IMR-90 (cell line): Measurements from ENCODE around the gene RHBDL3. TPM values are rescaled to one million over a fixed set of nuclear protein-coding genes. Genes with fewer than 3 reads are reported as not detected.

Experiments
- ATAC-seq: fragments of 200-7000 bp; cut with Tn5 transposase; 2 replicates; pipeline ENCODE4 v1.9.1; 2020; ENCODE audit warnings: low read depth, mild to moderate bottlenecking, moderate library complexity
- BruUV-seq: library from RNA; stranded (reverse); fragments of 400-500 nt; replicated peaks from 2 replicates; lab custom pipeline; 2021; lab: Mats Ljungman, UMichigan
- CTCF ChIA-PET: fragments of 300-600 bp; formaldehyde crosslinking; extraction: SDS; loops from one replicate; lab custom pipeline; 2021; ENCODE audit warnings: antibody characterized with exemption; lab: Yijun Ruan, JAX
- POLR2A ChIA-PET: fragments of 300-600 bp; sonication (Branson Sonifier 250); formaldehyde crosslinking; loops from one replicate; lab custom pipeline; 2022; ENCODE audit warnings: antibody characterized with exemption; ENCODE audit not compliant: unreplicated experiment; lab: Charles Lee
- DNase-seq: peaks from one replicate; pipeline ENCODE4 v3.0.0; 2013
- H2AFZ ChIP-seq: replicated peaks from 2 replicates; pipeline ENCODE3; 2013; ENCODE audit warnings: low read length, mild to moderate bottlenecking; ENCODE audit not compliant: poor library complexity
- H2AK5ac ChIP-seq: 2 replicates; pipeline ENCODE4 v1.6.1; 2013; ENCODE audit warnings: low read depth, low read length, inconsistent platforms
- H2AK9ac ChIP-seq: replicated peaks from 2 replicates; pipeline ENCODE3; 2013; ENCODE audit warnings: mild to moderate bottlenecking, low read depth, low read length, moderate library complexity; ENCODE audit not compliant: poor library complexity
- H2BK120ac ChIP-seq: 2 replicates; pipeline ENCODE4 v1.6.1; 2013; ENCODE audit warnings: low read depth, low read length, inconsistent platforms
- H2BK15ac ChIP-seq: 3 replicates; pipeline ENCODE4 v1.6.1; 2013; ENCODE audit warnings: low read depth, low read length, inconsistent platforms
- H2BK20ac ChIP-seq: 2 replicates; pipeline ENCODE4 v1.6.1; 2013; ENCODE audit warnings: low read depth, mild to moderate bottlenecking, inconsistent platforms, low read length, moderate library complexity
- H2BK5ac ChIP-seq: 2 replicates; pipeline ENCODE4 v1.6.1; 2013; ENCODE audit warnings: mild to moderate bottlenecking, low read depth, low read length, inconsistent platforms; ENCODE audit not compliant: poor library complexity, severe bottlenecking
- H3K14ac ChIP-seq: replicated peaks from 2 replicates; pipeline ENCODE4 v1.6.1; 2013; ENCODE audit warnings: low read depth, low read length, inconsistent platforms
- H3K18ac ChIP-seq: 2 replicates; pipeline ENCODE4 v1.6.1; 2013; ENCODE audit warnings: low read depth, low read length, control low read depth
- H3K23ac ChIP-seq: 2 replicates; pipeline ENCODE4 v1.6.1; 2013; ENCODE audit warnings: low read depth, low read length, inconsistent platforms
- H3K27ac ChIP-seq: 2 replicates; pipeline ENCODE4 v1.5.1; 2013; ENCODE audit warnings: mild to moderate bottlenecking, control low read depth, low read length; ENCODE audit not compliant: insufficient read depth
- H3K27me3 ChIP-seq: 2 replicates; pipeline ENCODE4 v1.6.1; 2013; ENCODE audit warnings: low read length; ENCODE audit not compliant: control insufficient read depth, insufficient read depth
- H3K36me3 ChIP-seq: 2 replicates; pipeline ENCODE4 v1.6.1; 2013; ENCODE audit warnings: low read length, mixed read lengths; ENCODE audit not compliant: control insufficient read depth, insufficient read depth
- H3K4ac ChIP-seq: 2 replicates; pipeline ENCODE4 v1.6.1; 2013; ENCODE audit warnings: low read depth, low read length, inconsistent platforms
- H3K4me1 ChIP-seq: 2 replicates; pipeline ENCODE4 v1.6.1; 2013; ENCODE audit warnings: low read length, mixed read lengths; ENCODE audit not compliant: control insufficient read depth, insufficient read depth
- H3K4me2 ChIP-seq: 2 replicates; pipeline ENCODE4 v1.6.1; 2013; ENCODE audit warnings: low read depth, mild to moderate bottlenecking, control low read depth, low read length, moderate library complexity
- H3K4me3 ChIP-seq: 2 replicates; pipeline ENCODE4 v1.5.1; 2013; ENCODE audit warnings: low read depth, mild to moderate bottlenecking, control low read depth, low read length, moderate library complexity; ENCODE audit not compliant: insufficient read depth
- H3K56ac ChIP-seq: 2 replicates; pipeline ENCODE4 v1.6.1; 2013; ENCODE audit warnings: low read length, inconsistent platforms; ENCODE audit not compliant: insufficient read depth; ENCODE audit errors: extremely low read depth
- H3K79me1 ChIP-seq, 2 experiments: 2 replicates each; pipeline ENCODE4 v1.6.1; 2013; ENCODE audit warnings: low read length in 2 of 2, inconsistent platforms in 1 of 2, low read depth in 1 of 2
- H3K9ac ChIP-seq: 2 replicates; pipeline ENCODE4 v1.6.1; 2013; ENCODE audit warnings: low read depth, low read length, control low read depth
- H3K9me1 ChIP-seq: 2 replicates; pipeline ENCODE4 v1.6.1; 2013; ENCODE audit warnings: low read length, inconsistent platforms; ENCODE audit not compliant: insufficient read depth
- H3K9me3 ChIP-seq: 2 replicates; pipeline ENCODE4 v1.6.1; 2013; ENCODE audit warnings: low read length; ENCODE audit not compliant: control insufficient read depth, insufficient read depth
- H4K20me1 ChIP-seq: 2 replicates; pipeline ENCODE4 v1.6.1; 2013; ENCODE audit warnings: low read length, inconsistent platforms; ENCODE audit not compliant: insufficient read depth
- H4K5ac ChIP-seq: 2 replicates; pipeline ENCODE4 v1.6.1; 2013; ENCODE audit warnings: mild to moderate bottlenecking, low read depth, low read length, control low read depth
- H4K8ac ChIP-seq, 2 experiments: 2 replicates each; pipeline ENCODE4 v1.6.1; 2013; ENCODE audit warnings: low read depth in 2 of 2, low read length in 2 of 2, control low read depth in 1 of 2, inconsistent platforms in 1 of 2
- H4K91ac ChIP-seq: 2 replicates; pipeline ENCODE4 v1.6.1; 2013; ENCODE audit warnings: low read depth, low read length, inconsistent platforms; ENCODE audit not compliant: insufficient read depth
- CEBPB ChIP-seq: IDR thresholded peaks from 2 replicates; pipeline ENCODE4 v1.6.1; 2012; ENCODE audit warnings: low read depth, low read length, improper control_type of control experiment
- NFE2L2 ChIP-seq: fragments of 150-350 bp; IDR thresholded peaks from 2 replicates; pipeline ENCODE4 v1.6.1; 2016; ENCODE audit warnings: low read depth, mild to moderate bottlenecking, low read length
- RAD21 ChIP-seq: IDR thresholded peaks from 2 replicates; pipeline ENCODE4 v1.6.1; 2012; ENCODE audit warnings: low read length, improper control_type of control experiment
- WGBS, 2 experiments: methylation state at CpG; one replicate each; pipeline versions ENCODE4 v1.1.5 to v1.1.7; 2013; ENCODE audit warnings: missing lambda C conversion rate in 2 of 2; ENCODE audit not compliant: insufficient read length in 1 of 2; ENCODE audit errors: extremely low coverage in 2 of 2; 5-methylcytosine and 5-hydroxymethylcytosine counted together
- dilution Hi-C: fragments of 300-500 bp; cut with HindIII; formaldehyde crosslinking; loops from one replicate; pipeline ENCODE4 v1.14.3; 2018; ENCODE audit warnings: low sequenced_read_pairs; ENCODE audit not compliant: unreplicated experiment
- in situ Hi-C: fragments of 300-500 bp; cut with MboI; formaldehyde crosslinking; loops from 3 replicates; pipeline ENCODE4 v1.14.3; 2019; ENCODE audit warnings: low sequenced_read_pairs, inconsistent platforms, mixed read lengths
- intact Hi-C: fragments of 100-400 bp; cut with micrococcal nuclease; formaldehyde crosslinking; loops from 2 replicates; pipeline ENCODE4 v1.10.0; 2022
- polyA plus RNA-seq, 3 experiments: library from polyadenylated mRNA; depleted of rRNA; stranded (reverse); fragments of >200 nt; gene quantifications; 2 replicates each; pipeline ENCODE4 v1.2.3, GENCODE V29; 2012; ENCODE audit warnings: low replicate concordance in 1 of 3
- total RNA-seq: library from RNA; depleted of rRNA; stranded (reverse); fragments of >200 nt; gene quantifications from 2 replicates; pipeline ENCODE4 v1.2.3, GENCODE V29; 2012

The RHBDL3 gene
- total and polyA plus RNA-seq, 2 of the 4 experiments (the other 2 are of a cell fraction) = 0.09 to 0.18 TPM

- H2BK5ac ChIP-seq = no peak overlapping the region
- H2BK120ac ChIP-seq = no peak overlapping the region
- peak overlapping the region; percentile 28 for H3K4me2 ChIP-seq
- H3K36me3 ChIP-seq = peaks cover 47% of the 10 kb centered on the region
- ChIA-PET POLR2A (no interaction called here), CTCF (no interaction called here)
- WGBS, 2 experiments = 82% methylated on average over 3 of the region's 6 CpGs; no CpG with 5 or more reads in 1 of the 2 experiments
- peaks cover 12% of the 10 kb centered on the region; the same call in 1 of the 2 replicates for H3K9me1 ChIP-seq
- dilution Hi-C loops (no loop called here), intact Hi-C loops (no loop called here), in situ Hi-C loops (no loop called here)
- H3K4ac ChIP-seq = no peak overlapping the region
- ATAC-seq (no peak), DNase-seq (no peak)
- H3K27me3 ChIP-seq = no peaks in the 10 kb centered on the region
- no peak overlapping the region for H2AK5ac ChIP-seq
- H3K14ac ChIP-seq = peak overlapping the region; percentile 36; the same call in 1 of the 2 replicates
- H2AK9ac ChIP-seq = no peak overlapping the region
- H4K5ac ChIP-seq = no peak overlapping the region
- no peak overlapping the region for H4K91ac ChIP-seq
- H2BK15ac ChIP-seq = no peak overlapping the region
- H4K8ac ChIP-seq = no peak overlapping the region
- no peak overlapping the region for H3K27ac ChIP-seq
- H3K9me3 ChIP-seq = no peaks in the 10 kb centered on the region
- no peak overlapping the region for H3K4me3 ChIP-seq
- H4K20me1 ChIP-seq = peaks cover 96% of the 10 kb centered on the region
- H3K4me1 ChIP-seq = peaks cover 6% of the 10 kb centered on the region
- no peak overlapping the region for H3K9ac ChIP-seq
- H2AFZ ChIP-seq = no peak overlapping the region
- H2BK20ac ChIP-seq = no peak overlapping the region
- no peak overlapping the region for H3K56ac ChIP-seq
- H3K79me1 ChIP-seq = peaks cover 10 to 53% of the 10 kb centered on the region in 2 experiments
- no TSS peak for BruUV-seq
- TF ChIP-seq CEBPB (peak; percentile 44), RAD21 (no peak), NFE2L2 (no peak)
- no peak overlapping the region for H3K18ac ChIP-seq
- peak overlapping the region; percentile 76; the same call in 1 of the 2 replicates for H3K23ac ChIP-seq
These were observed 90.2 kb downstream of the RHBDL3 start for GRCh38 chr17:32355649-32356377.
